ENCODE measurements around the gene E2F1. TPM values are rescaled to one million over a fixed set of nuclear protein-coding genes. Genes with fewer than 3 reads are reported as not detected.
A peak's percentile ranks its signal among the peaks of the same experiment; 100 is the strongest.

Gene E2F1
- total and polyA plus RNA-seq, 10 donors, result 2.5 to 6.9 (median 5.0) TPM

- intact Hi-C loops (cut with DNase I; ENCODE audit: low total_unique reads), result no loop called here
- peaks cover 0 to 22% (median 17%) of the 10 kb centered on the region in 6 donors for H3K4me1 ChIP-seq
- WGBS, 5 donors, result 94 to 97% (median 95%) methylated on average over 11 to 32 of the region's 32 CpGs
- H3K36me3 ChIP-seq, result peaks cover 0 to 39% (median 8%) of the 10 kb centered on the region in 6 donors
- H3K27ac ChIP-seq, result no peak overlapping the region
- H3K27me3 ChIP-seq (replicated peaks in 1 of 7), result no peaks in the 10 kb centered on the region
- DNase-seq, result peak; percentile 69
- TF ChIP-seq CTCF (IDR thresholded peaks at IDR 0.05 in 8 of 11, conservative IDR thresholded peaks at IDR 0.05 in 3 of 11) (no peak), POLR2AphosphoS5 (IDR thresholded peaks at IDR 0.05) (no peak), POLR2A (IDR thresholded peaks at IDR 0.05) (no peak)
- H3K9me3 ChIP-seq, result no peaks in the 10 kb centered on the region
- no peak overlapping the region for H3K4me3 ChIP-seq
These were observed 26.7 kb downstream of the E2F1 start for GRCh38 chr20:33659341-33660034.

GRCh38 chr20:33658929-33659328, 27.3 kb downstream of the E2F1 start:
- intact Hi-C loops (cut with DNase I; ENCODE audit: low total_unique reads), result no loop called here
- WGBS, 5 donors, result 88 to 98% (median 97%) methylated on average over 4 of the region's 4 CpGs

GRCh38 chr20:33658510-33658909, 27.7 kb downstream of the E2F1 start:
- Histone ChIP-seq H3K36me3 (peaks cover 0 to 39% (median 8%) of the 10 kb centered on the region in 6 donors), H3K4me1 (peaks cover 0 to 18% (median 11%) of the 10 kb centered on the region in 6 donors), H3K9me3 (no peaks in the 10 kb centered on the region), H3K27ac (no peak overlapping the region), H3K4me3 (no peak overlapping the region), H3K27me3 (replicated peaks in 1 of 7) (no peaks in the 10 kb centered on the region)
- WGBS, 5 donors, result 90 to 95% (median 95%) methylated on average over 7 to 8 of the region's 8 CpGs
- TF ChIP-seq CTCF (IDR thresholded peaks at IDR 0.05 in 8 of 11, conservative IDR thresholded peaks at IDR 0.05 in 3 of 11) (no peak), POLR2AphosphoS5 (IDR thresholded peaks at IDR 0.05) (no peak), POLR2A (IDR thresholded peaks at IDR 0.05) (no peak)
- intact Hi-C loops (cut with DNase I; ENCODE audit: low total_unique reads), result no loop called here
- DNase-seq, result no peak

More at GRCh38 chr20:33658929-33659328, 27.3 kb downstream of the E2F1 start:
- H3K27me3 ChIP-seq (replicated peaks in 1 of 7), result no peaks in the 10 kb centered on the region
- no peak overlapping the region for H3K27ac ChIP-seq
- TF ChIP-seq POLR2A (IDR thresholded peaks at IDR 0.05) (no peak), POLR2AphosphoS5 (IDR thresholded peaks at IDR 0.05) (no peak), CTCF (IDR thresholded peaks at IDR 0.05 in 8 of 11, conservative IDR thresholded peaks at IDR 0.05 in 3 of 11) (no peak)
- peaks cover 0 to 39% (median 8%) of the 10 kb centered on the region in 6 donors for H3K36me3 ChIP-seq
- H3K4me3 ChIP-seq, result no peak overlapping the region
- DNase-seq, result no peak
- no peaks in the 10 kb centered on the region for H3K9me3 ChIP-seq
- H3K4me1 ChIP-seq, result peaks cover 0 to 17% (median 11%) of the 10 kb centered on the region in 6 donors

- Histone ChIP-seq H3K36me3 (peaks cover 0 to 39% (median 8%) of the 10 kb centered on the region in 6 donors), H3K4me1 (peaks cover 0 to 18% (median 11%) of the 10 kb centered on the region in 6 donors), H3K9me3 (no peaks in the 10 kb centered on the region), H3K4me3 (no peak overlapping the region), H3K27me3 (replicated peaks in 1 of 7) (no peaks in the 10 kb centered on the region), H3K27ac (no peak overlapping the region)
- WGBS, 5 donors, result 89 to 98% (median 96%) methylated on average over 5 to 12 of the region's 12 CpGs
- intact Hi-C loops (cut with DNase I; ENCODE audit: low total_unique reads), result no loop called here
- TF ChIP-seq POLR2A (IDR thresholded peaks at IDR 0.05), result no peak
- TF ChIP-seq CTCF (IDR thresholded peaks at IDR 0.05 in 8 of 11, conservative IDR thresholded peaks at IDR 0.05 in 3 of 11), result no peak
- no peak for TF ChIP-seq POLR2AphosphoS5 (IDR thresholded peaks at IDR 0.05)
- DNase-seq, result peak; percentile 63
These were observed 28.5 kb downstream of the E2F1 start for GRCh38 chr20:33657704-33658095.

Data from spleen (tissue), 11 donors.